ENCODE results near the gene PCYT1A. TPM values are rescaled to one million over a fixed set of nuclear protein-coding genes. Genes with fewer than 3 reads are reported as not detected.
A peak's percentile ranks its signal among the peaks of the same experiment; 100 is the strongest.

Gene PCYT1A
- total and polyA plus RNA-seq, 10 of the 15 experiments (the other 5 are each of a cell fraction or from before 2014, with no cell fraction given): 10.8 to 64.3 (median 48.6) TPM

DNA sequence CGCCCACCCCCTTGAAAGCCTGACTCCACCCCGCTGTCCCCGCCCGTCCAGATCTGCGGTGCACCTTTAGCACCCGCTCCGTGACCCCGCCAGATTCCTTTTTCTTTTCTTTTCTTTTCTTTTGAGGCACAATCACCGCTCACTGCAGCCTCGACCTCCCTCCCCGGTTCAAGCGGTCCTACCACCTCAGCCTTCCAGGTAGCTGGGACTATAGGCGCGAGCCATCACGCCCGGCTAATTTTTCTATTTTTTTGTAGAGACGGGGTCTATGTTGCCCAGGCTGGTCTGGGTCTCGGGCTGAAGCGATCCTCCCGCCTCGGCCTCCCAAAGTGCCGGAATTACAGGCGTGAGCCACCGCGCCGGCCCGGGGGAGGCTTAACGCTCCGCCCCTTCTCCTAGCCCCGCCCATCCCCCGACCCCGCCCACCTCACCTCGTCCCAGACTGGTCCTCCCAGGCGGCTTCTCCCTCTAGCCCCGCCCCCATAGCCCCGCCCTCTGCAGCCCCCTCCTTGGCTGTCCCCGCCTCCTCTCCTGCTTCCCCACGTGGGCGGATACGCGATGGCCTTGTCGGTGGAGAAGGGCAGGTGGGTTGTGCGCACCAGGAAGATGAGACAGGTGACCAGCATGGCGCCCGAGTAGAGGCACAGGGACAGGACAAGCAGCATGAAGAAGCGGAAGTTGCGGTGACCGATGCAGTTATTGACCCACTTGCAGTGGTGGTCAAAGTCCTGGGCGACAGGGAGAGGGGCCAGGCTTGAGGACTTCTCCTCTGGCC, 79.5 kb downstream of the PCYT1A start (continued):
- TF ChIP-seq TARDBP (IDR thresholded peaks at IDR 0.05; ENCODE audit: borderline replicate concordance) (no peak), NFIC (IDR thresholded peaks at IDR 0.05; ENCODE audit: low read depth, low read length) (no peak), IRF4 (IDR thresholded peaks at IDR 0.05; ENCODE audit: low read depth, low read length) (no peak)

GRCh38 chr3:196207159-196207832, 80.2 kb downstream of the PCYT1A start:
- CTCF ChIA-PET: interaction anchor here (0.6 to 2.2 kb wide), 2 partner anchors 81 to 312 kb away, joined by 3 to 8 read pairs; no protein-coding TSS in a partner anchor
- Histone ChIP-seq H3K4me3 (no peak overlapping the region), H2AFZ (ENCODE audit: control insufficient read depth, low read depth, low read length) (peak overlapping the region; percentile 21; the same call in 1 of the 2 replicates), H3K9ac (ENCODE audit: control insufficient read depth, insufficient read depth, low read length) (no peak overlapping the region), H3K27me3 (replicated peaks in 1 of 2; ENCODE audit: control insufficient read depth in 2 of 2, insufficient read depth in 2 of 2, low read length in 1 of 2) (no peaks in the 10 kb centered on the region), H3K27ac (ENCODE audit: control insufficient read depth, insufficient read depth) (no peak overlapping the region), H3K79me2 (ENCODE audit: control insufficient read depth, insufficient read depth, low read length) (no peaks in the 10 kb centered on the region), H4K20me1 (ENCODE audit: control insufficient read depth, insufficient read depth) (no peaks in the 10 kb centered on the region), H3K4me2 (ENCODE audit: control insufficient read depth, insufficient read depth) (peak overlapping the region; percentile 63), H3K36me3 (ENCODE audit: control insufficient read depth in 2 of 2, insufficient read depth in 2 of 2, low read length in 1 of 2) (no peaks in the 10 kb centered on the region), H3K4me1 (ENCODE audit: control insufficient read depth, insufficient read depth, low read length) (peaks cover 10% of the 10 kb centered on the region), H3K9me3 (replicated peaks; ENCODE audit: control insufficient read depth, insufficient read depth, low read length) (no peaks in the 10 kb centered on the region; the same call in 2 of the 3 replicates)
- POLR2A ChIA-PET: no interaction called here
- BruUV-seq (replicated peaks): no TSS peak
- intact Hi-C loops (cut with micrococcal nuclease; ENCODE audit: unreplicated experiment): no loop called here
- 65% methylated on average over 29 of the region's 70 CpGs for WGBS (ENCODE audit: insufficient coverage, insufficient replicate concordance, low lambda C conversion rate, missing lambda C conversion rate)
- DNase-seq (ENCODE audit: low read depth, low spot score) (no peak), FAIRE-seq (no peak), ATAC-seq (peak; percentile 22; the same call in 1 of the 3 replicates)
- RAD21 ChIA-PET (ENCODE audit: unreplicated experiment): no interaction called here
- SMC1A ChIA-PET (ENCODE audit: uncharacterized antibody, unreplicated experiment): no interaction called here
- in situ Hi-C loops (cut with MboI): no loop called here
- TF ChIP-seq ZNF217 (IDR thresholded peaks at IDR 0.05) (no peak), CUX1 (IDR thresholded peaks at IDR 0.05; ENCODE audit: insufficient replicate concordance, low read depth, low read length) (no peak), KDM1A (IDR thresholded peaks at IDR 0.05; ENCODE audit: borderline replicate concordance) (no peak), NR2C1 (IDR thresholded peaks at IDR 0.05) (no peak), SMAD5 (IDR thresholded peaks at IDR 0.05; ENCODE audit: low read depth) (no peak), EED (IDR thresholded peaks at IDR 0.05; ENCODE audit: low read depth) (no peak), RELA (IDR thresholded peaks at IDR 0.05; ENCODE audit: borderline replicate concordance, partially characterized antibody) (no peak), TBL1XR1 (IDR thresholded peaks at IDR 0.05; ENCODE audit: low read depth, low read length) (no peak), FOS (IDR thresholded peaks at IDR 0.05; ENCODE audit: borderline replicate concordance, extremely low read depth, insufficient read length) (no peak)
- TF ChIP-seq, protein P1, sequence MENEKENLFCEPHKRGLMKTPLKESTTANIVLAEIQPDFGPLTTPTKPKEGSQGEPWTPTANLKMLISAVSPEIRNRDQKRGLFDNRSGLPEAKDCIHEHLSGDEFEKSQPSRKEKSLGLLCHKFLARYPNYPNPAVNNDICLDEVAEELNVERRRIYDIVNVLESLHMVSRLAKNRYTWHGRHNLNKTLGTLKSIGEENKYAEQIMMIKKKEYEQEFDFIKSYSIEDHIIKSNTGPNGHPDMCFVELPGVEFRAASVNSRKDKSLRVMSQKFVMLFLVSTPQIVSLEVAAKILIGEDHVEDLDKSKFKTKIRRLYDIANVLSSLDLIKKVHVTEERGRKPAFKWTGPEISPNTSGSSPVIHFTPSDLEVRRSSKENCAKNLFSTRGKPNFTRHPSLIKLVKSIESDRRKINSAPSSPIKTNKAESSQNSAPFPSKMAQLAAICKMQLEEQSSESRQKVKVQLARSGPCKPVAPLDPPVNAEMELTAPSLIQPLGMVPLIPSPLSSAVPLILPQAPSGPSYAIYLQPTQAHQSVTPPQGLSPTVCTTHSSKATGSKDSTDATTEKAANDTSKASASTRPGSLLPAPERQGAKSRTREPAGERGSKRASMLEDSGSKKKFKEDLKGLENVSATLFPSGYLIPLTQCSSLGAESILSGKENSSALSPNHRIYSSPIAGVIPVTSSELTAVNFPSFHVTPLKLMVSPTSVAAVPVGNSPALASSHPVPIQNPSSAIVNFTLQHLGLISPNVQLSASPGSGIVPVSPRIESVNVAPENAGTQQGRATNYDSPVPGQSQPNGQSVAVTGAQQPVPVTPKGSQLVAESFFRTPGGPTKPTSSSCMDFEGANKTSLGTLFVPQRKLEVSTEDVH (IDR thresholded peaks at IDR 0.05; ENCODE audit: low read depth, partially characterized antibody): no peak
- TF ChIP-seq, protein P2, sequence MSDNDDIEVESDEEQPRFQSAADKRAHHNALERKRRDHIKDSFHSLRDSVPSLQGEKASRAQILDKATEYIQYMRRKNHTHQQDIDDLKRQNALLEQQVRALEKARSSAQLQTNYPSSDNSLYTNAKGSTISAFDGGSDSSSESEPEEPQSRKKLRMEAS (IDR thresholded peaks at IDR 0.05; ENCODE audit: low read depth, low read length): no peak

Data from GM12878 (cell line).